GM21737 (cell line): Measurements from ENCODE around the gene CSF1R.
"Not testable (repeated sequence)": the region's sequence is repeated elsewhere in the genome, so short reads cannot be mapped to it uniquely, and the experiment has no call there.

Experiments used
- ATAC-seq: cut with Tn5 transposase; IDR thresholded peaks from one replicate; pipeline ENCODE4 v1.9.1; 2021; ENCODE audit warnings: mild to moderate bottlenecking, moderate library complexity; ENCODE audit not compliant: unreplicated experiment

The CSF1R gene

GRCh38 chr5:150034662-150035061 lies 51.7 kb downstream of the CSF1R start:
- no peak for ATAC-seq

- no peak for ATAC-seq
Measured at GRCh38 chr5:150033334-150033733, 53.0 kb downstream of the CSF1R start.

GRCh38 chr5:150028047-150028446 lies 58.3 kb downstream of the CSF1R start:
- ATAC-seq, result not testable (repeated sequence)

- ATAC-seq, result no peak
Measured at GRCh38 chr5:150026682-150027172, 59.6 kb downstream of the CSF1R start.

GRCh38 chr5:150024346-150024984 lies 61.9 kb downstream of the CSF1R start:
- ATAC-seq, result no peak

- ATAC-seq, result no peak
Measured at GRCh38 chr5:150023136-150023535, 63.2 kb downstream of the CSF1R start.

- no peak for ATAC-seq
Measured at GRCh38 chr5:150022681-150023080, 63.7 kb downstream of the CSF1R start.

GRCh38 chr5:150022158-150022531 lies 64.2 kb downstream of the CSF1R start:
- ATAC-seq, result no peak

- no peak for ATAC-seq
Measured at GRCh38 chr5:150021491-150022157, 64.7 kb downstream of the CSF1R start.

GRCh38 chr5:150020249-150020648 lies 66.1 kb downstream of the CSF1R start:
- no peak for ATAC-seq

GRCh38 chr5:150017226-150018005 lies 68.9 kb downstream of the CSF1R start:
- ATAC-seq, result no peak

- ATAC-seq, result no peak
Measured at GRCh38 chr5:150016537-150016936, 69.8 kb downstream of the CSF1R start.

- ATAC-seq, result no peak
Measured at GRCh38 chr5:150015415-150015814, 70.9 kb downstream of the CSF1R start.

GRCh38 chr5:150014456-150014855 lies 71.9 kb downstream of the CSF1R start:
- ATAC-seq, result no peak

- no peak for ATAC-seq
Measured at GRCh38 chr5:150013931-150014330, 72.4 kb downstream of the CSF1R start.

- ATAC-seq, result no peak
Measured at GRCh38 chr5:150009671-150010387, 76.5 kb downstream of the CSF1R start.

GRCh38 chr5:150007050-150007449 lies 79.3 kb downstream of the CSF1R start:
- ATAC-seq, result no peak

GRCh38 chr5:150006318-150006717 lies 80.0 kb downstream of the CSF1R start:
- no peak for ATAC-seq
